ENCODE results near the gene MXRA8.

Gene MXRA8

DNA sequence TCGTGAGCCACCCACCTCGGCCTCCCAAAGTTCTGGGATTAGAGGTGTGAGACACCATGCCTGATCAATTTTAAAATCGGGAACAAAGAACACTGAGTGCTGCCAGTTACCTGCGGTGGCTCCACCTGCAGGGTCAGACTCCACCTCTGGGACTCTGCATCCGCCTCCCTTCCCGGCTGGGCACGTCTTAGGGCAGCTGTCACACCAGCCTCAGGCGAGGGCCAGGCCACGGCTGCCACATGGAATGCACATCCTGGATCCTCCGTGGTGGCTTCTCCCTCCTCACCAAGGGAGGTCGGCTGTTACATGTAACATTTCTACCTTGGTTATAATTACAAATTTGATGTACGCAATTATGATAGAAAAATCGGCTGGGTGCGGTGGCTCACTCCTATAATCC, 5.9 kb upstream of the MXRA8 start:
- H3K4me3 ChIP-seq (replicated peaks in 1 of 2; ENCODE audit: low read depth in 2 of 2, low read length in 2 of 2) = no peak overlapping the region
- TF ChIP-seq, protein P1, sequence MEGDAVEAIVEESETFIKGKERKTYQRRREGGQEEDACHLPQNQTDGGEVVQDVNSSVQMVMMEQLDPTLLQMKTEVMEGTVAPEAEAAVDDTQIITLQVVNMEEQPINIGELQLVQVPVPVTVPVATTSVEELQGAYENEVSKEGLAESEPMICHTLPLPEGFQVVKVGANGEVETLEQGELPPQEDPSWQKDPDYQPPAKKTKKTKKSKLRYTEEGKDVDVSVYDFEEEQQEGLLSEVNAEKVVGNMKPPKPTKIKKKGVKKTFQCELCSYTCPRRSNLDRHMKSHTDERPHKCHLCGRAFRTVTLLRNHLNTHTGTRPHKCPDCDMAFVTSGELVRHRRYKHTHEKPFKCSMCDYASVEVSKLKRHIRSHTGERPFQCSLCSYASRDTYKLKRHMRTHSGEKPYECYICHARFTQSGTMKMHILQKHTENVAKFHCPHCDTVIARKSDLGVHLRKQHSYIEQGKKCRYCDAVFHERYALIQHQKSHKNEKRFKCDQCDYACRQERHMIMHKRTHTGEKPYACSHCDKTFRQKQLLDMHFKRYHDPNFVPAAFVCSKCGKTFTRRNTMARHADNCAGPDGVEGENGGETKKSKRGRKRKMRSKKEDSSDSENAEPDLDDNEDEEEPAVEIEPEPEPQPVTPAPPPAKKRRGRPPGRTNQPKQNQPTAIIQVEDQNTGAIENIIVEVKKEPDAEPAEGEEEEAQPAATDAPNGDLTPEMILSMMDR (IDR thresholded peaks at IDR 0.05; ENCODE audit: low read depth, low read length) = no peak
- no peak for DNase-seq (ENCODE audit: low read depth in 2 of 2)

DNA sequence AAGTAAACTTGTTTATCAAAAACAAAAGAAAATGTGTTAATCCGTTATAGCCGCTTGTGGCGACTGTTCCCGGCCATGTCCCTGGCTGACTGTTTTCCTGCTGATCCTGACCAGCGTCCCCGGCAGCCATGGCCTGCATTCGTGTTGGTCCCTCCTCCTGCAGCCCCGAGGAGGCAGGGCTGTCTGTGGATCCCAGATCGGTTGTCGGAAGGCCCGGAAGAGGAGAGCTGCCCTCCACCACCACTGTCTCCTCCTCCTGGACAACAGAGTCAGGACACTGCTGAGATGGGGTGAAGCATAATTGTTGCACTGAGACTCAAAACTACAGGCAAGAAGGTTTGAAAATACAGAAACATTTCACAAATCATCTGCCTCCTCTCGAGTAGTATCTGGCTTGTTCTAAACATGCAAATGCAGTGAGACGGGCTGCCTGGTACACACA, 3.6 kb upstream of the MXRA8 start:
- H3K4me3 ChIP-seq (replicated peaks in 1 of 2; ENCODE audit: low read depth in 2 of 2, low read length in 2 of 2) = no peak overlapping the region
- DNase-seq (ENCODE audit: low read depth in 2 of 2) = peak; percentile 74 to 88
- TF ChIP-seq, protein P1 (IDR thresholded peaks at IDR 0.05; ENCODE audit: low read depth, low read length) = peak; percentile 24

DNA sequence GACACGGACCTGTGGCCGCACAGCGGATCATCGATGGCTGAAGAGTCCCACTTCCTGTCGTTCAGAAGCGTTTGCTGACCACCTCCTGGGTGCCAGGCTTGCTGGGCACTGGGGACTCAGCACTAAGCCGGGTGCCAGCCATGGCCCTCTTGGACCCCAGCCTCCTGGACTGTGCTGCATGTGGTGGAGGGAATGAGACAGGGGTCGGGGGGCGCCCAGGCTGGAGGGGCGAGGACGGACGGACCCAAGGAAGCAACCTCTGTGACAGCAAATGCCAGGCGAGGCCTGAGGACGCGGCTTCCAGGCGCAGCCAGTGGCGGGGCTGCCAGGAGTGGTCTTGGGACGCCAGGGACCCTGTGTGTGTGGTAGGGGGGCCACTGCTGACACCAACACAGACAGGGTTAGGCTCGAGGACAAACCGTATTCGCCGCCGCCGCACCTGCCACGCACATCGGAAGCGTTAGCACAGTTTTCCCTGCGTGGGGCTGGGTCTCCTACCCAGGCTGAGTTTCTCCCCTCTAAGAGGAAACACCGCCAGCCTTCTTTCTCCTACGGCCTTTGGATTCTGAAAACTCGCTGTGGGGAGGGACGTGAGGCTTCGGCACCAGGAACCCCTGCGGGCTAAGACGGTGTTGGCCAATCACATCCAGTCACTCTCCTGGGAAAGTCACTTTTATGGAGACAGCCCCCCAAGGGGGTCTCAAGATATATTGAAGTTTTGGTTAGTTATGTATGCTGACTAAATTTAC, 3.1 kb upstream of the MXRA8 start:
- no peak overlapping the region for H3K4me3 ChIP-seq (replicated peaks in 1 of 2; ENCODE audit: low read depth in 2 of 2, low read length in 2 of 2)
- no peak for DNase-seq (ENCODE audit: low read depth in 2 of 2)
- TF ChIP-seq, protein P1 (IDR thresholded peaks at IDR 0.05; ENCODE audit: low read depth, low read length) = no peak

DNA sequence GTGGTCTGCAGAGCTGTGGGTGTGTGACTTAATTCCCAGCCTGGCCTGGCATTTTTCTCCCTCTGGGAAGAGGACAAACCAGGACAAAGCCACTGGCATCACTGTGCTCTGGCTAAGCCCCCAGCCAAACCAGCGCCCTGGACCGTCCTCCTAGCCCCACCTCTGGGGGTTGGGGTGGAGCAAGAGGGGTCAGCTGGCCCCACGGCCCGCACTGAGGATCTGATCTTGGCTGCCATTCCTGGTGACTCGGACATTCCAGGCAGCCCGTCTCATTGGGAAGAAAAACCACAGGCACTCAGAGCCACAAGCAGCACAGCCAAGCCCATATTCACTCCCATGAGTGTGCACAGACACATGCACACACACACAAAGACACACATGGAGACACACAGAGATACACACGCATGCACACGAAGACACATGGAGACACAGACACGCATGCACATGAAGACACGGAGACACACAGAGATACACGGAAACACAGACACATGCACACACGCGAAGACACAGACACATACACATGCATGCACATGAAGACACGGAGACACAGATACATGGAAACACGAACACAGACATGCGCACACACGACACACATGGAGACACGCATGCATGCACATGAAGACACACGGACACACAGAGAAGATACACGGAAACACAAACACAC, 2.3 kb upstream of the MXRA8 start:
- H3K4me3 ChIP-seq (replicated peaks in 1 of 2; ENCODE audit: low read depth in 2 of 2, low read length in 2 of 2) = no peak overlapping the region
- TF ChIP-seq, protein P1 (IDR thresholded peaks at IDR 0.05; ENCODE audit: low read depth, low read length) = no peak
- peak; percentile 92 to 93 for DNase-seq (ENCODE audit: low read depth in 2 of 2)

DNA sequence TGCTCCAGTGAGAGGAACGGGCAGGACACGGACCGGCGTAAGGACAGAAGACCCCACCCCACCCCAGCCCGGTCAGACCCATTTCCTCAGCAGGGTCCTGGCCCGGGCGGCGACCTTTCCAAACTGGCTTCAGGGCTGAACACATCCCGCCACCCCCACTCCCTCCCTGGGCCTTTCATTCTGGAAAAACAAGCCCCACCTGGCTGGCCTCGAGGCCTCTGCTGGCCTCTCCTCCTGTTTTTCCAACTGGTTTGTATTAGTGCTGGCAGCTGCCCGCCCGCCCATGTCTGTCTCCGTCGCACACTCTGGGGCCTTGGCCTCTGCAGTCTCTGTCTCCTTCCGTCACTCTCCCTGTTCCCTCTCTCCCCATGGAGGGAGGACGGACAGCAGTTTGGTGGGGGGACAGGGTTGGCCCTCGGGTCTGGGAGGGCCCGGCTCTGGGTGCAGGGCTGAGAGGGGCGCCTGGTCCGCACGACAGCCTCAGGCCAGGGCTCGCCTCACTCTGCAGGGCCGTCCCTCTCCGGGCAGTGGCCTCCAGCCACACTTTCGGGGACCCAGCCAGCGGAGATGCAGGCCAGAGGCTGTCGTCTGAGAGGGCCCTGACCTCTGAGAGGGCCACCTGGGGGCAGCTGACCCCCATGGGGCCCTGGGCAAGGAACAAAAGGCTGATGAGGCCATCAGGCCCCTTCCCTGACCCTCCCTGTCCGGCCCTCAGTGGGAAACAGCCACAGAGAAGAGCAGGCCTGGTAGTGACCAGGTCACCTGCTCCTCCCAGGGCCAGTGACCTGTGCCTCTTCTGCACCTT, 1.5 kb upstream of the MXRA8 start:
- TF ChIP-seq, protein P1 (IDR thresholded peaks at IDR 0.05; ENCODE audit: low read depth, low read length) = no peak
- H3K4me3 ChIP-seq (replicated peaks in 1 of 2; ENCODE audit: low read depth in 2 of 2, low read length in 2 of 2) = no peak overlapping the region
- peak; percentile 34 to 52 for DNase-seq (ENCODE audit: low read depth in 2 of 2)

DNA sequence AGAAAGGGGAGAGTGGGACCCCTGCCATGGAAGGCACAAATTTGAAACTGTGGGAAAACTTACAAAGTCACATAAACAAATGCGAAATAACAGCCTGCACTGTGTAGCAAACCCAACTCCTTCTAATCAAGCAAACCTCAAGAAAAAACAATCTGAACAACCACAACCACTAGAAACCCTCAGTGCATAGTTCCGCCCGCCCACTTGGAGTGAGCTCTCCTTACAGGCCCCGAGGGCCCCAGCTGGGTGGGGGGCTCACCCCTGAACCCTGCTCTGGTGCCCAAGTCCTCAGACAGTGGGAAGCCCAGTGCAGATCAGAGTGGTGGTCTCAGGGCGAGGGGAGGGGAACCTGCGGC, 931 bp upstream of the MXRA8 start:
- TF ChIP-seq, protein P1 (IDR thresholded peaks at IDR 0.05; ENCODE audit: low read depth, low read length) = no peak
- no peak overlapping the region for H3K4me3 ChIP-seq (replicated peaks in 1 of 2; ENCODE audit: low read depth in 2 of 2, low read length in 2 of 2)
- DNase-seq (ENCODE audit: low read depth in 2 of 2) = peak; percentile 40 to 61

Data from cardiac fibroblast (primary cell).